Activated CD4-positive, alpha-beta T cell treated with anti-CD3 and anti-CD28 coated beads for 4 hours (primary cell): ENCODE data around the gene BSG.
"Not testable (repeated sequence)": the region's sequence is repeated elsewhere in the genome, so short reads cannot be mapped to it uniquely, and the experiment has no call there.

ENCODE experiments used
- DNase-seq, 2 donors: peaks; one replicate each; pipeline ENCODE4 v3.0.0-alpha.2; 2020

BSG gene

DNA sequence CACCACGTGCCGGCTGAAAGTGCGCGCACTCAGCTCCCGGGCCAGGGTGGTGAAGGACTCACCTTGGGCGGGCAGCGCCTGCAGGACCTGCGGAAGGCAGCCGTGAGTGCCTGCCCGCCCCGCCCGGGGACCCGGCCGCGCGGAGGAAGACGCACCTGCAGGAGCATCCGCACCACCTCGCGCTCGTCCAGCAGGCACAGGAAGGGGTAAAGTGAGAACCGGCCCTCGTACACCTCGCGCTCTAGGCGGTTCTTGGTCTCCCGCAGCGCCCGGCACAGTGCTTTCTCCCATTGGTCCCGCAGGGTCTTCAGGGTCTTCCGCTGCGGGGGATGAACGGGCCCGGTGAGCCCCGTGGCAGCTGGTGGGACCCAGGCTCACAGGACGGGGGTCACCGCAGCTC lies 50.3 kb downstream of the BSG start:
- no peak for DNase-seq

DNA sequence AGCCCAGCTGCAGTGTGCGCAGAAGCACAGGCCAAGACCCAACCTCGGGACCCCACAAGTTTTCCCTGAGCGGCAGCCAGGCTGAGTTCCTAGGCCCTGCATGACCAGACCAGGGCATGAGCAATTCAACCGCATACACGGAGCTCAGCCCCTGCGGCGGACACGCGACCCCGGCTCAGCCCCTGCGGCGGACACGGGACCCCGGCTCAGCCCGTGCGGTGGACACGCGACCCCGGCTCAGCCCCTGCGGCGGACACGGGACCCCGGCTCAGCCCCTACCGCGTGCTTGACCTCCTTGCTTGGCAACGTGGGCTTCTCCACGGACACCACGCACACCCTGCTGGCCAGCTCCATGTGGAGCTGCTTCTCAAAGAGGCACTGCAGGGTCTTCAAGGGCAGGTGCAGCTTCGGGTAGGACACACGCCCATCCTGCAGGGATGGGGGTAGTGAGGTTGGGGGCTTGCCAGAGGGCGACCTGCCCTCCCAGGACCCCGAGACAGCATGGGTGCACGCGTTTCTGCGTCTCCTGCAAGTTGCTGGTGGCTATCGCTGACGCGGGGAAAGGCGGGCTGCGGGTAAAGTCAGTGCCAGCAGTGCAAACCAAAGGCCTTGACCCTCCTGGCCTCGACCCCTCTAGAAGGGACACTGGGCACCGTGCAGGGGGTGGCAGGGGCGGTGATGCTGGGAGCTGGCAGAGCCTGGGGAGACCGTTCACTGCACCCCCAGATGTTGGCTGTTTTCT lies 51.0 kb downstream of the BSG start:
- DNase-seq = no peak

DNA sequence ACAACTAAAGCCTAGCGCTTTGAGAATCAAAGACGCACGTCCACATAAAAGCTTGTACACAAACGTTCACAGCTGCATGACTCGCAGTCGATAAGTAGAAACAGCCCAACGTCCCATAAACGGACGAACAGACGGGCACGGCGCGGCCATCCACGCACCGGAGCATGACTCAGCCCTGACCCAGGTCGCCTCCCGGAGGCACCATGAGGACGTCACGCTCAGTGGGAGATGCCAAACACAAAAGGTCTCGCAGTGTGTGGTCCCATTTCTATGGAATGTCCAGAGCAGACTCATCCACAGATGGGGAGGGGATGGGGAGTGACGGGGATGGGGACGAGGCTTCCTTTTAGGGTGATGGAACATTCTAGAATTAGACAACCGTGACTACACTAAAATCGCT lies 51.6 kb downstream of the BSG start:
- no peak for DNase-seq

DNA sequence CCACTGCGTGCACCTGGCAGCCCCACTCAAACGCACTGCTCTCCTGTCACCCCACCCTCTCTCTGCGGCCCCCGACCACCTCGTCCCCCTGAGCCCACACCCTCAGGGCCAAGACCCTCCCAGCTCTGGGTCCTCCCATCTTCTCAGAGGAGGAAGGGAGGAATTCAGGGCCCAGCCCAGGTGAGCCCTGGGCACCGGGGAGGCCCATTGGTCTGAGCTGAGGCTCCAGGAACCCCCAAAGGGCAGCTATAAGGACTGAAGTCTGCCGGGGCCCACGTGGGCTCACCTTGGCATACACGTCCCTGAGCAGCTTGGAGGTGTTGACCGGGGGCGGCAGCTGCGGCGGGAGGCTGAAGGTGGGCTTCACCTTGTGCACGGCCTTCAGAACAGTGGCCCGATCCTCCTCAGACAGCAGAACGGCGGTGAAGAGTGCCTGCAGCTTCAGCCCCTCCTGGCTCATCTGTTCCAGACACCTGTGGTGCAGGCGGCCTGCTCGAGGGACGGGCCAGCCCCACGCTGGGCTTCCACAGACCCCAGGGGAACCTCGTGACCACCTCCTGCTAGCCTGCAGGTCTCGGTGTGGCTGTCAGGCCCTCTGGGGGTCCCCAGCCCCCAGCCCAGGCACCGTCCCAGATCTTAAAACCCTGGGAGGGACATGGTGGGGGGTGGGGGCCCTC lies 52.2 kb downstream of the BSG start:
- no peak for DNase-seq

DNA sequence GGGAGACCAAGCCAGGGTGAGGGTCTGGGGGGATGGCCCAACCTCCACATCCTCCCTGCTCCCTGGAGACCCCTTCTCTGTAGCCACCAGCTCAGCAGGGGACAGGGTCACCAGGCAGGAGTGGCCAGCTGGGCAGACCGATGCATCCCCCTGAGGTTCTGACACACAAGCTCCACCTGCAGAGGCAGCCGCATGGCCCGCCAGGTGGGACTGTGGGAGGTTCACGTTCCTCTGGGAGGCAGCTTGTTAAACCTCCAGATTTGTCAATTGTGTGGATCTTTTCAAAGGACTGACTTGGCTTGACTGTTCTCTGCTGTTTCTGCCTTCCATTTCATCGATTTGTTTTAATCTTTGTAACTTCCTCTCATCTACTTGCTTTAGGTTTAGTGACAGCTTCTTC lies 52.9 kb downstream of the BSG start:
- DNase-seq = no peak

DNA sequence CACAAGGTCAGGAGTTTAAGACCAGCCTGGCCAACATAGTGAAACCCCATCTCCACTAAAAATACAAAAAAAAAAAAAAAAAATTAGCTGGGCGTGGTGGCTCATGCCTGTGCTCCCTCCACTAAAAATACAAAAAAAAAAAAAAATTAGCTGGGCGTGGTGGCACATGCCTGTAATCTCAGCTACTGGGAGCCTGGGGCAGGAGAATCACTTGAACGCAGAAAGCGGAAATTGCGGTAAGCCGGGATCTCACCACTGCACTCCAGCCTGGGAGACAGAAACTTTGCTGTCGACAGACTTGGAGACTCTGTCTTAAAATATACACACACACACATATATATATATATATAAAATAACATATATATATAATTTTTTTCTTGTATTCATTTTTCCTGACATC lies 54.2 kb downstream of the BSG start:
- not testable (repeated sequence) for DNase-seq

DNA sequence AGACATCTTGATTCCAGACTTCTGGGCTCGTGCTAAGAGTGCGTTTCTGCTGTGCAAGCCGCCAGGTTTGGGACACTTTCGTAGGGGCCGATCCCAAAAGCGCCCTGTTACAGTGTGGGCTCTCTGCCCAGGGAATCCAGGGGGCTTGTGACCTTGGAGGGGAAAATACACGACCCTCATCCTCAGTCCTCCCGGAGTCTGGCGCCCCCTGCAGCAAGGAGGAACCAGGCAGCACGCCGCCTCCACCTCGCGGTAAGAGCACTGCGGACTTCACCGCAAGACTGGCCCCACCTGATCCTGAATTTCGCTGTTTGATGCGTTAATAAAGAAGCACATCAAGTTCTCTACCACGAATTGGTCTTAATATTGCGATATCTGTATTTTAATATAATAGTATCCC lies 55.8 kb downstream of the BSG start:
- DNase-seq = no peak

DNA sequence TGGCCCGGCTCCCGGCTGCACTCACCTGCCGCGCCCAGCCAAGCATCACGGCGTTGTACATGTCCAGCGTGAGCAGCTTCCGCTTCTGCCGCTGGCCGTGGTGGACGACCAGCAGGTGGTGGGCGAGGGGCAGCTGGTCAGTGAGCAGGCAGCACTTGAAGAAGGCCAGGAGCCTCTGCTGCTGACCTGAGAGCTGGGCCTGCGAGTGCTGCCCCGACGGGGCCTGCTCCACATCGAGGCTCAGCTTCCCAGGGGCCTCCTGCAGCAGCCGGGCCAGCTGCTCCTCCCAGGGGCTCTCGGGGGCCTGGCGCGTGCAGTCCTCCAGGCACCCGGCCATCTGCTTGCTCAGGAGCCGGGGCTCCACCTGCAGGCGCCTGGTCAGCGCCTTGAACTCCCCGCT lies 57.1 kb downstream of the BSG start:
- DNase-seq = not testable (repeated sequence)

DNA sequence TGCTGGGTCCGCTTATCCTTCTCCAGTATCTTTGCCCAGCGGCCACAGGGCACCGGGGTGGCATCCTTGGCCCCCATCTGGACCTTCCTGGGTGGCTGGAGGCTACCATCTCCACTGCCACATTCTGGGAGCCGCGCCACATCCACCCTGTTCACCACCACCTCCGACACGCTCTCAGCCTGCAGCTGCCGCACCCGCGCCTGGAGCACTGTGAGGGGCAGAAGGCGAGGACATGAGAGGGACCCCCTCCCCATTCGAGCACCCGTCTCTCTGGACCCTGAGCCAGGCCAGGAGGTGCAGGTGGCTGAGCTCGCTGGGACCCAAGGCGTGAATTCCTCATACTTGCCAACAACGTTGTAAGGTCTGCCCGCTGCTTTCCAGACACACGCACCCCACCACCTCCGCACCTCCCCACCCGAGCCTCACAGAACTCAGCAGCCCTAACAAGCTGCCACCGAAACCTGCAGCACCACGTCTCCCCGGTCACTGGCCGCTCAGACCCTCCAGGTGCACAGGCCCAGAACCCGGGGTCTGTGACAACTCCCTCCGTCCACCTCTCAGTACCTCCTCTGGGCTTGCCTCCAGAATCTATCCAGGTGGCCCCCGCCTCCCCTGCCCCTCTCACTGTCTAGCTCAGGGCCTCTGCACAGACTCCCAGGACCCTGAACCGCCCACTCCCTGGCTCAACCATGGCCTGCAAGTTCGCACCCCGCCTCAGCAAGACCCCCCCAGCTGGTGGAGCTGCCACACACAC lies 57.7 kb downstream of the BSG start:
- DNase-seq = no peak

DNA sequence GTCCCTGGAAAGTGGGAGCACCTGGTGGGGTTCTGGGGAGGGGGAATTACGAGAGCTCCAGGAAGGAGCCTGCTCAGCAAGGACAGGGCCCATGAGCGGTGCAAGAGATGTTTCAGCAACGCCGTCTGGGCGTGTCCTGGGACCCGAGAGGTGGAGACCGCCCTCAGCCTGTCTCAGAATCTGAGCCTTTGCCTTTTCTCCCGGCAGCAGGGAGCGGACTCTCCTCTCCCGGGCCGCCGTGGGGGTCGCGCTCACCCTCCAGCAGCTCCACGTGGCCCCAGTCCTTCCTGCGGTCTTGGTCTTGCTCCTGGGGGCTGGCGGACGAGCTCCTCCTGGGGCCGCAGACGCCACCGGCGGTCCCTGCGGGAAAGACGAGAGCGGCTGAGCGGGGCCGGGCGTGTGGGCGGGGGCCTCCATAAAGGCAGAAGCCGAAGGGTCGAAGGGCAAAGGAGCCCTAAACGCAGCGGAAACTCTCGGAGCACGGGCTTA lies 60.2 kb downstream of the BSG start:
- peak in 1 of 2 donors; percentile 36 for DNase-seq
